ENCODE results near the gene ABCA3.
"Not testable (repeated sequence)": the region's sequence is repeated elsewhere in the genome, so short reads cannot be mapped to it uniquely, and the experiment has no call there.

DNA sequence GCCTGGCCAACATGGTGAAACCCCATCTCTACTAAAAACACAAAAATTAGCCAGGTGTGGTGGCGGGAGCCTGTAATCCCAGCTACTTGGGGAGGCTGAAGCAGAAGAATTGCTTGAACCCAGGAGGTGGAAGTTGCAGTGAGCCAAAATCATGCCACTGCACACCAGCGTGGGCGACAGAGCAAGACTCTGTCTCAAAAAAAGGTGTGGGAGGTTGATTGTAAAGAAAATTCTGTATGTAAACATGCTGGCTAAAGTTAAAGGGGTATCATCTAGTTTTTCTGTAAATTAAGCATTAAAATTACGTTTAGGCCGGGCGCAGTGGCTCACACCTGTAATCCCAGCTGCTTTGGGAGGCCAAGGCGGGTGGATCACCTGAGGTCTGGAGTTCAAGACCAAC is 82.0 kb downstream of the ABCA3 start:
- not testable (repeated sequence) for TF ChIP-seq CTCF, POLR2A (IDR thresholded peaks at IDR 0.05)

Measured in adrenal gland (tissue), 5 donors.